ENCODE data around the gene SLAMF8.

The SLAMF8 gene

DNA sequence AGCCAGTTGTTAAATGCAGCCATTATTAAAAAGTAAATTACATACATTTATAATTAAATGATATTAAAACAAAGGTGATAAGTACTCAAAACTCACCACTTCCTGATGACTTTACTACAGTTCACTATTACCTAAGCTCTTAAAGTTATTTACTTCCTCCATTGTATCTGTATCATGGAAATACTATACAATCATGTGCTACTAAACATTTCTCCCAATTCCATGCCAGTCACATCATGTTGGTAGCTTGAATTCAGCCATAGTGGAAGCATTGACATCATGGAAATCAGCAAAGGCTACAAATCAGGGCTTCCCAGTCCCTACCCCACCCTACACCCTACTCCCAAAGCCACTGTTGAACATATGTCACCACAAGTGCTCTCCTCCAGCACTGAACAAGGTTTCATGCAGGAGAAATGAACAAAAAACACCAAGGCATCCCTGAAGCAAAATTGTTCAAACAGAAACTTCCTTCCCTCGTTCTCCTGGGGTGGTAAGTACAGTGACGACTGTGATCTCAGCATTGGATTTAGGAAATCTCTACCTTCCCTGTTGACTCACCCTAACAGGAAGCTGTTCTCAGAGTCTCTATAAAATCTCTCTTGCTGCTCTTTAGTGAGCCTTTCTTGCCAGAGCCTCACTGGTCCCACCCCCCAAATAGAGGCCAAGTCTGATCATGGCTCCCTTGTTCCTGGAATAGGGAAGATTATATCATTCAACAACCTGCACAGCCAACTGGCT, 23.1 kb downstream of the SLAMF8 start:
- no peak for DNase-seq

DNA sequence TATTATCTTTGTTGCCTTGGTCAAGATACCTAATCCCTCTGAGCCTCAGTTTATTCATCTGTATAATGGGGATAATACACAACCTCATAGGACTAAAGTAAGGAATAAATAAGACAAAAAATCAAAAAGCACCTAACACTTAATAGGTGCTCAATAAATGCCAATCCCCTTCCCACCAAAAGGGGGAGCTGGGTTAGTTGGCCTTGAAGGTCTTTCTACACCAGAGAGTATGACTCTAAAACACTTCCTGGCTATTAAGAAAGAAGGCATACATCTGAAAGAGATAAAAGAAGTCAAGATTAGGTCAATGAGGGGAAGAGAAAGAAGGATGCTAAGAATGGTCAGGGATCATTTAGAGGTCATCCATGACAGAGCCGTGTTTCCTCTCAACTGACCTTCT, 24.7 kb downstream of the SLAMF8 start:
- no peak for DNase-seq

DNA sequence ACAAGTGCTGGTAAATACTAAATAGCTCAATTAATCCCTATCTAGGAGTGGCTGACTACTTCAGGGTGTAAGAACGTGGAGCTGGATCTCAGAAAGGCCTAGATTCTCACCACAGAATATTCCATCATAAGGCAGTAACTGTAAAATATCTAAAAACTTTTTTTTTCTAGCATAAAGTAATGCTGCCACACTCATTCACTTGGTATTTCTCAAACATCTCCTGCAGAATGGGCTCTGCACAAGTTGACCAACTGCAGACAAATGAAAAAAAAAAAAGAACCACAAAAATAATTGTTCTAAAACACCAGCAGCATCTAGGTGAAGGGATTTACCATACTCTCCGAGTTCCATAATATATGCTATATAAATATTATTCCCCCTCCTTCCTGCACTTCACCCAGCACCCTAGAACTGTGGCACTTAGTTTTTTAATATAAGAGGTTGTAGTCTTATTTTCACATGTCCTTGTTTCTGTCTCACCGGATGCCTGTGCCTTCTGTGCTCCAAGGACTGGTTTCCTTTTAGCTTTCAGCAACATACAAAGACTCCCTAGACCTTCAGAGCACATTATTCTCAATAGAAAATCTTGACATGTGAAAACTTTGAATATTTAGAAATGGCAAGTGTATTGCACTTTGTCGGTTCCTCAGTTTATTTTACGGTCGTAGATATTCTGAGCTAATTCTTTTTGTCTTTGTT, 26.9 kb downstream of the SLAMF8 start:
- DNase-seq: no peak

DNA sequence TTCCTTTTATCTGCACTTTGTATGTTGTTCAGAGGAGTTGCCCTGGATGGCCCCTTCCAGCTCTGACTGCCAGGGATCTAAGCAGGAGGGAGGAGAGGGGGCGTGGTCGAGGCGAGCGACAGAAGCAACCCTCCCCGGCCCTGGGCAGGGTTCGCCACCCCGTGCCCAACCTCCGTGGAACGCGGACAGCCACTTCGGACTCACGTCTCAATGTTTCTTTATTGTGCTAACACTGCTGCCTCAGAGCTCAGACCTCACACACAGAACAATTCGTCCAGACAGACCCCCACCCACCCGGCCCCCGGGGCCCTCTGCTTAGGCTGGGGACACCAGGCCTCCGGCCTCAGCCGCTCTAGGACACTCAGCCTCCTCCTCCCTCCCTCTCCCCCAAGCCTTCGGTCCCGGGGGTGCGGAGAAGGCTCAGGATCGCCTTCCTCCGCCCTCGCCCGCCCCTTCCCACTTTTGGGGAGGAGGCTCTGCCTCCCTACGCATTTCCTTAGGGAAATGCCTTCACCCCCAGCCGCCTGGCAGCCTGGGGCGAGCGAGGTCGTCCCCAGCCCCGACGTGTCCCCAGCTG, 27.5 kb downstream of the SLAMF8 start:
- DNase-seq: no peak

DNA sequence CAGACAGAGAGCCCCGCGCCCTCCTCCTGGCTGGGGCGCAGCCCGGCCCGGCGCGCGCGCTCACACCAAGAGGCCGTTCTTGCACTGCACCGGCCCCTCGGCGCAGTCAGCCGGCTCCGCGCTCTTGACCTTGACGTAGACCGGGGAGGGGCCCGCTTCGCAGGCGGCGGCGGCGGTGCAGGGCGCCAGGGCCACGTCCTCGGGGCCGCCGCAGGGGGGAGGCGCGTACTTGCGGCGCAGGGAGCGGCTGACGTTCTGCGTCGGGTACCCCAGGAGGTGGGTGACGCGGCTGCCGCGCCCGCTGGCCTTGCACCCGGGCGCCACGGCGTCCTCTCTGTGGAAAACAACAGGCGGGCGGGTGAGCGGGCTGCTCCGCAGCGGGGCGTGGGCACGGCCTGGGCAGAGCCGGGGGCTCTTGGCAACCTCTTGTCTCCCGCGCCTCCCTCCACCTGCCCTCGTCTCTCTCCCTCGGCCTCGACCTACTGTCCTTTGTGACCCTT, 28.1 kb downstream of the SLAMF8 start:
- DNase-seq: no peak

DNA sequence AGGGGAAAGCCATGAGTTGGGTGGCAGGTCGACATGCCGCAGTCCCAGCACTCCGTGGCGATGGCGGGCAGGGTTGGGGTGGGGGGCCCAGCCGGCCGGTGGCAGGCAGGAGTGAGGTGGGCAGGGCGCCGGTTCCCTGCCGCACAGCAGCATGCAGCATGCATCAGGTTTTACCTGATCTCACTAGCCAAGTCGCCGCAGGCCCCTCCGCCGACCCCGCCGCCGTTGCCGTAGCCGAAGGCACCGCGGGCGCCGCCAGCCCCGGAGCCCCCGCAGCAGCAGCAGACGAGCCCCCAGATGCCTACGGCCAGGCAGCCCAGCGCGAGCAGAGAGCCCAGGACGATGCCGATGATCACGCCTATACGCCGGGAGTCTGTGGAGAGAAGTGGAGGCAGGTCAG, 29.0 kb downstream of the SLAMF8 start:
- DNase-seq: no peak

DNA sequence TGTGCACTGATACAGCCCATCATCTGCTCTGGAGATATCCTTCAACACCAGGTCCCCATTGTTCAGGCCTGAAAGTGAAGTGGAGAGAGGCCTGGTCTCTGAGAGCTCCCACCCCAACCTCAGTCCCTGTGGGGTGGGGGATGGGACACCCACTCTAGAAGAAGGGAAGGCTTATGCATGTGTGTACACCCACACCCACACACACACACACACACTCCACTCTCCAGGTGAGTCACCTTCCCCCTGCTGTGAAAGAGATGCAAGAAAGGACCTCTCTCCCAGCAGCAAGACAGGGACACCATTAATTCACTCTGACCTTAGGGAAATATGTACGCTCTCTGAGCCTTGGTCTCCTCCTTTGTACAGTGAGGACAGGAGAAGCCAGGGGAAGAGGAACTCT, 29.9 kb downstream of the SLAMF8 start:
- DNase-seq: no peak

DNA sequence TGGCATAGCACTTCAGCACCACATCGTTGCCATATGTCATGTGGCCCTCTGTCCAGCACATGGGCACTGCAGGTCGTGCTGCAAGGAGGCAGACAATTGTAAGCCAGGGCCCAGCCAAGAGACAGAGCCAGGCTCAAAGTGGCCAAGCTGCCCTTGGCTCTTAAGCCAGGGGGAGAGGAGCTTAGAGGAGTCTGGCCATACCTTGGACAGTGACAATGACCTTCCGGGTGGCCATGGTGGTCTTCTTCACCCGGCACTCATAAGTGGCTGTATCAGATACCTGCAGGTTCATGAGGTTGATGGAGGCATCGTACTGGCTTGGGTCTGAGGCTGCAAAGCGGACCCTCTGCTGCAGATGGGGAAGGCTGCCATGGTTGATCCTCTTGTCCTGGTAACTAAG, 31.2 kb downstream of the SLAMF8 start:
- DNase-seq: no peak

DNA sequence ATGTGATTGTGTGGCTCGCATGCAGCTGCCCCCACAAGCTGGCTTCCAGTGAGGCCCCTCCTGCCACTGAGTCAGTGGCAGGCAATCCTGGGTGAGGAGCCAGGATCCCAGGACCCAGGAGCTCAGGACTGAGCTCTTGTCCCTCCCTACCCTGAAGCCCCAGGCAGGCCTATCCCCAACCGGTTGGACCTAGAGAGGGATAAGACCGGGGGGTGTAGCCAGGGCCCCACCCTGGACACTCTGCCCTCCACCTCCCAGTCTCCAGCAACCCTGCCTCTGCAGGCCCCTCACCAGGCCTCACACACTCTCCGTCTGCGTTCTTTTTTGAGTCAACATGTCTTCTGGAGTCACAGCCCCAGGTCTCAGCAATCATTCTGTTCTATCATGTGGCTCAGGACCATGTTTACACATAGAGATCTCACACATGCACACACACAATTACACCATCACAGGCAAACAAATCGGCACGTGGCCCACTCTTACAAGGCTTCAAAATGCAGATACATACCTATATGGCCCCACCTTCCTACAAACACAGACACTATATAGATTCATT, 33.2 kb downstream of the SLAMF8 start:
- no peak for DNase-seq

DNA sequence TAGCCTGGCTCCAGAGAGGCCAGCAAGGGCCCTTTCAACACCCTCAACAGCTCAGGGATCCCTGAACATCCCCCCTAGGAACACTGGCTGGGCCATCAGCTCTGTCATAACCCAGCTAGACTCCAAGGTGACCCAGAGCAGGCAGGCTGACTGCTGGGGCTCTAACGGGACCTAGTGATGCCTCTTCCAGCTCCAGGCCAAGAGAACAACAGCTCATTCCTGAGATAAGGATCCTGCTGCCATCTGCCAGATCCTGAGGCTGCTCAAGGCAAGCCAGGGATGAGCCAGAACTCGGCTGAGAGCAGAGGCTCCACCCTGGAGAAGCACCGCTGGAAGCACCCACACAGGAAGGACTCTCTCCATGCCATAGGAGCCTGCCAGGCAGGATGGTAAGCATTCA, 33.8 kb downstream of the SLAMF8 start:
- no peak for DNase-seq

DNA sequence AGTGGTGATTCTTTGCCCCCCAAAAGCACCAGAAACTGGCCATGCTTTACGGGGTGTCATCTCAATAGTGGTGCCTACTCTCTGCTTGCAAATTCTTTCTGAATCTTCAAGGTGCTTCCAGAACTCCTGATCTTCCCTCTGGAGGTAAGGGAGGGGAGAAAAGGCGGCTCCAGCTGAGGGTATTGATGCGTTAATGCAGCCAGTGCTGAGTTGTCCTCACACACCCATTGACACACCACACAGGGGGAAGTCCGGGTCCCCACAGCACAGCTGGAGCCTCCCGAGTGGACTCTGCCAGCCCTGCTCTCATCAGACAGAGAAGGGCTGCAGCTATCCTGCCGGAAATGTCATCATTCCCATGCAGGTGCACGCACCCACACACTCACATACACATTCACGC, 34.5 kb downstream of the SLAMF8 start:
- DNase-seq: no peak

DNA sequence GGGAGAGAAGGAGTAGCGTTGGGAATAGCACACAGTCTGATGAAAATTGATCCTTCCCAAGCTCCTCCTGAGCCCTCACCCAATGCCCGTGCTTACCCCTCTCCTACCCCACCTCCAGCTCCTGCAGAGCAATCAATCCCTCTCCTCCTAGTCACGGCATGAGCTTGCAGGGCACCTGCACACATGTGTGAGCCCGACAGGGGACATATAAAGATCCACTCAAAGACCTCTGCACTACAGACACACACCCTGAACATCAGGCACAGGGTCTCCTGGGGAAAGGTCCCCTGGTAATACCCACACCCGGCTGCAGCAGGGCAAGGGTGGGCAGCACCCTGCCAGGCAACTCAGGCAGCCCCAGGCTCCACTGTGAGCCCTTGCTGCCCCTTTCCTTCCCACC, 35.4 kb downstream of the SLAMF8 start:
- DNase-seq: no peak

DNA sequence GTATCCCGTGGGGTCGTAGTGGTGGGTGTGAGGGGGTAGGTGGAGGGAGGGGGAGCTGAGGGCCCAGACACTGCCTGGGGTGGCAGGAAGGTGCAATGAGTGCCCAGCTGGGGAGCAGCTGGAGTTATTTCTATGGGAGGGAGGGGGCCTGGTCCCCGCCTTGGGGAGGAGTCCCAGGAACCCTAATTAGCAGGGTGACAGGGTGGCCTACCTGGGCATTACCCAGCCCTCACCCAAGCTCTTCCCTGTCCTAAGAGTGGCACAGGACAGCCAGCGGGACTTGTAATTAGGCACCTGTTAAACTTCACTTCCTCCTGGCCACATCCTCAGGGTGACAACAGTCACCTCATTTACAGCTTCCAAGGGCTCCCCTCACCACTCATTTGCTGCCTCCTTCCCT, 35.9 kb downstream of the SLAMF8 start, which contains the start of gene VSIG8:
Gene VSIG8 (minus strand): TSS at position 101 of the 400 bp plus-strand sequence. CDS start 136 bp downstream, outside the sequence.
- no peak for DNase-seq

DNA sequence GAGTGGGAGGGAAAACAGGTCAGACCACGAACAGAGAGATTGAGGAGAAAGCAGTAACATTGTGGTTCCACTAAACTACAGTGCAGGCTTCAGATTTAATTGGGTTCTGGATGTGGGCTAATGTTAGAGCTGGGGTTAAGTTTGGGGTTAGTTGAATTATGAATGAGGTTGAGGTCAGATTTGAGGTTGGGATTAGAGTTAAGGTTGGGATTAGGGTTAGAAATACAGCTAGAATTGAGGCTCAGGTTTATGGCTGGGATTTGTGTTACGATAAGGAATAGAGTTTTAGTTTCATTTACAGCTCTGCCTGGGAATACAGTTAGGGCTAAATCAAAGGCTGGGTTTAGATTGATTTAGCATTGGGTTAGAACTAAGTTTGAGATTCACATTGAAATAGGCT, 37.6 kb downstream of the SLAMF8 start:
- no peak for DNase-seq

DNA sequence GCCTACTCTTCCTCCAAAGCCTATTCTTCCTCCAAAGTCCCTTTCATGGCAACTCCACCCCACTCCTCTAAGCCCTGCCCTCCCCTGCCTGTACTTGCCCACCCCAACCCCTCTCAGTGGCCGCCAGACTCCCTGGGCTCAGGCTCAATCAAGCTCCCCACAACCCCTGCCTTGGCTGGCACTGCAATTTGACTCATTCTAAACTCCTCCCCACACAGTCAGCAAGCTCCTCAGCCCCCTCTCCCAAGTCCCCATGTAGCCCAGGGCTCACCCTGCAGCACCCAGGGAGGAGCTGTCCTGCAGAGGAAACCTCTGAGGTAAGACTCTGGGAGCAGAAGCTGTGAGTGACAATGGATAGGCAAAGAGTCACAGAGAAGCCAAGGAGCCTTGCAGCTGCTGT, 39.4 kb downstream of the SLAMF8 start:
- no peak for DNase-seq

DNA sequence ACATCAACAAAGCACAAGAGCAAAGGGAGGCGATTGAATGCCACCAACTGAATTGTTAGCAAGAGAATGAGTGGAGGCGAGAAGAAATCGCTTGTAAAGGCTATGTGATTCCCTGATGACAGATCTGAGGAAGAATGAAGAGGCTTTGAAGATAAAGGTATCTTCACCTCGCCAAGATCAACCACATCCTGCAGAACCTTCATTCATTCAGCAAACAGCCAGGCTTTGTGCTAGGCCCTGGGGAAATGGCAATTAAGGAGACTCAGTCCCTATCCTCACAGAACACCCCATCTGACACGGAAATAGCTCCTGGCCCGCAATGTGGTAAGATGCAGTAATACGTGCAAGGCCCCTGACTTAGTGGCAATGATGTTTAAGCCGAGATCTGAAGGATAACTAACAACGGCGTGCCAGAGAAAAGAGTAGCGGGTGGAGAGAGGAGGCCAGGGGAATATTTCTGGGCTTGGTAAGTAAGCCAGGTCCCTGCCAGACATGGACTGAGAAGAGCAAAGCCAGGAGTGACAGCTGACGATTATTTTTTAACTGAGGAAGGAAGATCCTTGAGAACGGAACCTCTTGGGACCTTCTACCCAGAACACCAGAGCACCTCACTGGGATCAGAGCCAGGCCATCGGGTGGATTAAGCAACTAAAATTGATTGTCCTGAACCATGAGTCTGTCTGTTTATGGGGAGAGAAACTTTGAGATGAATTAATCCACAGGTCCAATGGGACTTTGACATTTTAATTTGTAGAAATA, 40.4 kb downstream of the SLAMF8 start:
- no peak for DNase-seq

DNA sequence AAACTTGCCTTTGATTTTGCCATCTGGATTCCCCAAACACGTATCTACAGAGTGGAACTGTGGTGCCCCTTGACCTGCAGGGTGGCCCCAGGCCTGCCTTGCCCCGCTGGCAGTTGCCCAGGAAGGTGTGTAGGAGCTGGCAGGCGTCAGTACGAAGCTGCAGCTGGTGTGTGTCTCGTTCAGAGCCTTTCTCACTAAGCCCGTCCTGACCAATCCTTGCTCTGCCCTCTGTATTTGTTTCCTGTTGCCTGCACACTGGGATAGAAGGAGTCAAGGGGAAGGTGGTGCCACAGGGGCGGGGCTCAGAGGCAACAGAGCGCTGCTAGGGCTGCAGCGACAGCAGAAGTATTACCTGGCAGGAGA, 41.0 kb downstream of the SLAMF8 start:
- DNase-seq: peak; percentile 57

DNA sequence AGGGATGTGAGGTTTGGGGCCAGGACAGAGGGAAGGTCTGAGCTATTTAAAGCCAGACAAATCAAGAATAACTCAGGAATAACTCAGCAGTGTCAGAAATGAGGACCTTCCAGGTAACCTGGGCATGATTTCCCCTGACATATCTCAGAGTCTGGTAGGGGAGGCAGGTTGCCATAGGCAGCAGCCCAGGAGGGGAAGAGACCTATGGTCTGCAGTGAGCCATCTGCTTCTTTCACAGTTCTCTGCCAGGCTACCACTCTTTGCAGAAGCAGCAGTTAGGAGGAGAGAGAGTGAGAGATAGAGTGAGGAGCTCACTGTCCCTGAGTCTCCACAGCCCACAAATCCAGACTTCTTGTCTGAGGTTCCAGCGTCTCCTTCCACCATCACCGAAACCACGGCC, 42.1 kb downstream of the SLAMF8 start:
- no peak for DNase-seq

DNA sequence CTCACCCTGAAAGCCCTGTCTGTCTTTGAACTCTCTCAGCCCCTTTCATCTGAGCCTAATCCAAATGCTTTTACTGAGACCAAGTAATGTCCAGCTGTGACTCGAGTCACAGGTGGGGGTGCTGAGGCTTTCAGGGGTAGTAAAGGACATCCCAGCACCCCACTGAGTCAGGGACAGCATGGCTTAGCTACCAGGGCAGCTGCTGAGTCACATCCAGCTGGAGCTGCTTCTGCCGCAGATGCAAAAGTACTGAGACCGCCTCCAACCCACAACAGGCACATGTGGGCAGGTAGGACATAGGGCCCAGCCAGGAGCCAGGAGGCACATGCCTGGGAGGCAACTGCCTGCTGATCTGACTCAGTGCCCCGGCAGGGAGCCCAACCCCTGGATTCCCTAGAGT, 42.5 kb downstream of the SLAMF8 start:
- DNase-seq: no peak

DNA sequence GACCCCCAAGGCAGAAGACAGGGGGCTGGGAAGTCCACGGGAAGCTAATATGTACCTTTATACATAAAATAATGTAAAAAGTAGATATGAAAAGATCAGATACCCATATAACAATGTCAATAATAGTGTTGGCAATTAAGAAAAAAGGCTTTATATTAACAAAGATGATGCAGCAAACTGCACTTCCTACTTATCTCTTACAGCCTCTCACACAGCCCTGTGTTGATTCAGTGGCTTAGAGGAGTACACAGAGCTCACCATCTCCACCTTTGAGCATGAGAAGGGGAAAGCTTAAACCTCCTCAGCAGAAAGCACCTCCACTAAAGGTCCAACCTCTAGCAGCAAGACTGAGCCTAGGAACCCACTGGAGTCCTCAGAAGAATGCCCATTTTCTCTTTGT, 42.9 kb downstream of the SLAMF8 start:
- no peak for DNase-seq

DNA sequence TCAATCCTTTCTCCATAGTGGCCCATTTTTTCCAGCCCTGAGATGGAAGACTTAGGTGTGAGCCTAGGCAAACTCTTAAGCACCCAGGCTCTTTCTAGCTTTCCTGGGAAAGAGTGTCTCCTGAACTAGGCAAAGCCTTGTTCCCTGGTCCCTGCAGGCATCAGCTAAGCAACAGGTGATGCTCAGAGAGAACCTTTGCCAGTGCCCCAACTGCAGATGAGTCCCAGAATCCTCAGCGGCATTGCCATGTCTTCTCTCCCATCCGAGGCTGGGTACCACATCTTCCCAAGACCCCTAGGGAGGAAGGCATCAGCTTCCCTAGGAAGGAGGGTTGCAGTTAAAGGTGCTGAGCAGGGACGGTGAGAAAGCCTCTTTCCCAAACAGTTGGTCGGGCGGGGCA, 44.0 kb downstream of the SLAMF8 start:
- DNase-seq: no peak

DNA sequence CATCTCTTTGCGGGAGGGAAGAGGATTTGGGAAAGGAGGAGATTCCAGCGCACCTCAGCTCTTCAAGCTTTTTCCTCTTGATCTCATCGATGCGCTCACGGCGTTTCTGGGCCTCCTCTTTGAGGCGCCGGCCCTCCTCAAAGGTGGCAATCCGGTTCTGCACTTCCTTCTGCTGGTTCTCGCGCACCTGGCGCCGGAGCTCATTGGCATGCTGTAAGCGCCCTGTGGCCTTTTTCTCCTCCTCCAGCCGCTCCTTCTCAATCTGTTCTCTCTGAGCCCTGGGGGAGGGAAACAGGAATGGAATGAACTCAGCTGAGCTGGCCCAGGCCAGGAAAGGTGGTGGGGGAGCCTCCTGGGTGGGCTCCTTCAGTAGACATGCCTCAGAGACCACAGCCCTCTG, 46.2 kb downstream of the SLAMF8 start:
- DNase-seq: no peak

DNA sequence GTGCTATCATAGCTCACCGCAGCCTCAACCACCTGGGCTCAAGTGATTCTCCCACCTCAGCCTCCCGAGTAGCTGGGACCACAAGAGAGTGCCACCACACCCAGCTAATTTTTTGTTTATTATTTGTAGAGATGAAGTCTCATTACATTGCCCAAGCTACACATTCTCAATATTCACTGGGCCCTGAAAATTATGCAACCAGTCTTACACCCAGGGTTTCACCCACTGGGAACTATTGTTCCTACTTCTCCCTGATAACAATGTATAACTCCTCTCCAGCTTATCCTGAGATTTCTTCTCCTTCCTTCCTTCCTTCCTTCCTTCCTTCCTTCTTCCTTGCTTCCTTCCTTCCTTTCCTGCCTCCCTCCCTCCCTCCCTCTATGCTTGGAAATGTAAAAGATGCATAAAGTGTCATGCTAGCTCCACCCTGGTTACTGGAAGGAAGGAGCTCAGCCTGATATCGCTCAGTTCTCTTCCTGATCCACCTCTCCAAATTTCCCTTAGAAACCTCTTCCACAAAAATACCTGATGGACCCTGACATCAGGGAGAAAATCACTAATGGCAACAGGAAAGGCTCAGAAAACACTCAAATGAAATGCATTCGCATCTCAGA, 47.0 kb downstream of the SLAMF8 start:
- DNase-seq: no peak

All from NCI-H2081 treated with DMSO at 0.1 percent for 48 hours (cell line).